ENCODE data around the gene NCF2. TPM values are rescaled to one million over a fixed set of nuclear protein-coding genes. Genes with fewer than 3 reads are reported as not detected.
A peak's percentile ranks its signal among the peaks of the same experiment; 100 is the strongest.
"Not testable (repeated sequence)": the region's sequence is repeated elsewhere in the genome, so short reads cannot be mapped to it uniquely, and the experiment has no call there.

Gene NCF2
- total RNA-seq, 1 donor from 2014 or later = 2.7 TPM

DNA sequence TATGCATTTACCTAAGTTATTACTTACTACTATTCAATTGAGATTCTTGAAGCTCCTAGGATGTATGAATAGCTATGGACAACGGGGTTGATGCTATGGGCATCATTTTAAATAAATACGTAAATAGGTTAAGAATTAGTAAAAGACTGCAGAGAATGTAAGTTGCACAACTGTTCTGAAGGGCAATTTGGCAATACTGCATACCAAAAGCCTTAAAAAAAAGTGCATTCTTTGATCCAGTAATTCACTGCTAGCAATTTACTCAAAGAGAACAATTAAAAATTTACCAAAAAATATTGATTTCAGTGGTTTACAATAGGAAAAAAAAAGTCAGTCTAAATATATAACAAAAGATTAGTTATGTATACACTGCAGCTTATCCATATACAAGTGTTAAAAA lies 41.9 kb upstream of the NCF2 start:
- Mint-ChIP-seq H3K36me3 (ENCODE audit: low read depth) (peaks cover 27% of the 10 kb centered on the region), H3K27ac (ENCODE audit: unreplicated experiment) (no peak overlapping the region), H3K4me3 (ENCODE audit: unreplicated experiment) (peak overlapping the region; percentile 99), H3K27me3 (ENCODE audit: low read depth) (no peaks in the 10 kb centered on the region), H3K9me3 (ENCODE audit: low read depth) (no peaks in the 10 kb centered on the region), H3K4me1 (ENCODE audit: low read depth) (peaks cover 65% of the 10 kb centered on the region)
- TF ChIP-seq, protein P1, sequence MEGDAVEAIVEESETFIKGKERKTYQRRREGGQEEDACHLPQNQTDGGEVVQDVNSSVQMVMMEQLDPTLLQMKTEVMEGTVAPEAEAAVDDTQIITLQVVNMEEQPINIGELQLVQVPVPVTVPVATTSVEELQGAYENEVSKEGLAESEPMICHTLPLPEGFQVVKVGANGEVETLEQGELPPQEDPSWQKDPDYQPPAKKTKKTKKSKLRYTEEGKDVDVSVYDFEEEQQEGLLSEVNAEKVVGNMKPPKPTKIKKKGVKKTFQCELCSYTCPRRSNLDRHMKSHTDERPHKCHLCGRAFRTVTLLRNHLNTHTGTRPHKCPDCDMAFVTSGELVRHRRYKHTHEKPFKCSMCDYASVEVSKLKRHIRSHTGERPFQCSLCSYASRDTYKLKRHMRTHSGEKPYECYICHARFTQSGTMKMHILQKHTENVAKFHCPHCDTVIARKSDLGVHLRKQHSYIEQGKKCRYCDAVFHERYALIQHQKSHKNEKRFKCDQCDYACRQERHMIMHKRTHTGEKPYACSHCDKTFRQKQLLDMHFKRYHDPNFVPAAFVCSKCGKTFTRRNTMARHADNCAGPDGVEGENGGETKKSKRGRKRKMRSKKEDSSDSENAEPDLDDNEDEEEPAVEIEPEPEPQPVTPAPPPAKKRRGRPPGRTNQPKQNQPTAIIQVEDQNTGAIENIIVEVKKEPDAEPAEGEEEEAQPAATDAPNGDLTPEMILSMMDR (IDR thresholded peaks at IDR 0.05) = no peak
- DNase-seq (ENCODE audit: low spot score) = no peak

DNA sequence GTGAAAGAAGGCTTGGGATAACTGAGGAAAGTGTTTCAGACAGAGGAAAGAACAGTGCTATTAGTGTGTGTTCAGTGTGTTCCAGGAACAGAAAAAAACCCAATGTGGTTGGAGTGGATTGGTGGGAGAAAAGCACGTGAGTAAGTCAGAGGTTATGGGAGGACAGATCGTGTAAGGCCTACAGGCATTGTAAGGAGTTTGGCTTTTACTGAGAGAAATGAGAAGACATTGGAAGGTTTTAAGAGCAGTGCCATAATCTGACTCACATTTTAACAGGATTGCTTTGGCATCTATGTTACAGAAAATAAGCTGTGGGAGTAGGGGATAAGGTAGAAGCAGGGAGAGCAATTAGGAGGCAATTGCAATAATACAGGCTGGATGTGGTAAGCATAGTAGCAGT lies 40.5 kb upstream of the NCF2 start:
- Mint-ChIP-seq H3K9me3 (ENCODE audit: low read depth) (no peaks in the 10 kb centered on the region), H3K4me1 (ENCODE audit: low read depth) (peaks cover 65% of the 10 kb centered on the region), H3K36me3 (ENCODE audit: low read depth) (peaks cover 27% of the 10 kb centered on the region), H3K4me3 (ENCODE audit: unreplicated experiment) (peak overlapping the region; percentile 49), H3K27ac (ENCODE audit: unreplicated experiment) (peak overlapping the region; percentile 81), H3K27me3 (ENCODE audit: low read depth) (no peaks in the 10 kb centered on the region)
- no peak for DNase-seq (ENCODE audit: low spot score)
- TF ChIP-seq, protein P1 (IDR thresholded peaks at IDR 0.05) = no peak

DNA sequence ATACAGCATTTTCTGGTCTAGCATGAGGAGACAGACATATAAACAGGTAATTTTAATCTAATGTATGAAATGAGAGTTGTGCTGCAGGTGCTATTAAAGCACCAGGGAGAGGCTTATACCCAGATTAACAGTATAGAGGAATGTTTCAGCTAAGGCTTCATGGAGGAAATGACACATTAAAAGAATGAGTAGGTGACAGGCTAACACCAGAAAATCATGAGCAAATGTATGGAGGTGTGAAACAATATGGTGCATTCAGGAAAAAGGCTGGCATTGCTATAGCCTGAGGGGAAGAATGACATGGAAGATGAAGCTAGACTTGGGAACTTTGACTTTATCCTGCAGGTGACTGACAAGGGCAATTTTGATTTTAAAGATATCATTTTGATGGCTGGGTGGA lies 38.3 kb upstream of the NCF2 start:
- Mint-ChIP-seq H3K4me3 (ENCODE audit: unreplicated experiment) (no peak overlapping the region), H3K36me3 (ENCODE audit: low read depth) (peaks cover 36% of the 10 kb centered on the region), H3K4me1 (ENCODE audit: low read depth) (peaks cover 67% of the 10 kb centered on the region), H3K27me3 (ENCODE audit: low read depth) (no peaks in the 10 kb centered on the region), H3K27ac (ENCODE audit: unreplicated experiment) (peak overlapping the region; percentile 4), H3K9me3 (ENCODE audit: low read depth) (no peaks in the 10 kb centered on the region)
- TF ChIP-seq, protein P1 (IDR thresholded peaks at IDR 0.05) = no peak
- no peak for DNase-seq (ENCODE audit: low spot score)

DNA sequence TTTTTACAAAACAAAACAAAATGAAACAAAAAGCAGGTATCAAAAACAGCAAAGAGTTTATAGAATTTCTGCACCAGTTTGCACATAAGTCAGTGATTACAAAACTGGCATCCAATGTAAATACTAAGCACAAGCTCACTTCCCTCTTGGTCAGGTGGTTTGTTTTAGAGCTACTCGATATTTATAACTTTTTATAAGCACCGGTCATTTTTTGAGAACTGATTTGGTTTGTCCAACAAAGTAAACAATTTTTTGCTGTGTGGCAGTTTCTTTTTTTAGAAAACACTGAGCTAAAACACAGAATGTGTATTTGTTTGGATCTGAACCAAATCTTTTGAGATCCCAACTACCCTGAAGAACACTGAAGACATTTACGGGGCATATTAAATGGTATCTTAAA lies 36.0 kb upstream of the NCF2 start:
- not testable (repeated sequence) for H3K27me3 Mint-ChIP-seq (ENCODE audit: low read depth)
- H3K4me1 Mint-ChIP-seq (ENCODE audit: low read depth) = peaks cover 59% of the 10 kb centered on the region

DNA sequence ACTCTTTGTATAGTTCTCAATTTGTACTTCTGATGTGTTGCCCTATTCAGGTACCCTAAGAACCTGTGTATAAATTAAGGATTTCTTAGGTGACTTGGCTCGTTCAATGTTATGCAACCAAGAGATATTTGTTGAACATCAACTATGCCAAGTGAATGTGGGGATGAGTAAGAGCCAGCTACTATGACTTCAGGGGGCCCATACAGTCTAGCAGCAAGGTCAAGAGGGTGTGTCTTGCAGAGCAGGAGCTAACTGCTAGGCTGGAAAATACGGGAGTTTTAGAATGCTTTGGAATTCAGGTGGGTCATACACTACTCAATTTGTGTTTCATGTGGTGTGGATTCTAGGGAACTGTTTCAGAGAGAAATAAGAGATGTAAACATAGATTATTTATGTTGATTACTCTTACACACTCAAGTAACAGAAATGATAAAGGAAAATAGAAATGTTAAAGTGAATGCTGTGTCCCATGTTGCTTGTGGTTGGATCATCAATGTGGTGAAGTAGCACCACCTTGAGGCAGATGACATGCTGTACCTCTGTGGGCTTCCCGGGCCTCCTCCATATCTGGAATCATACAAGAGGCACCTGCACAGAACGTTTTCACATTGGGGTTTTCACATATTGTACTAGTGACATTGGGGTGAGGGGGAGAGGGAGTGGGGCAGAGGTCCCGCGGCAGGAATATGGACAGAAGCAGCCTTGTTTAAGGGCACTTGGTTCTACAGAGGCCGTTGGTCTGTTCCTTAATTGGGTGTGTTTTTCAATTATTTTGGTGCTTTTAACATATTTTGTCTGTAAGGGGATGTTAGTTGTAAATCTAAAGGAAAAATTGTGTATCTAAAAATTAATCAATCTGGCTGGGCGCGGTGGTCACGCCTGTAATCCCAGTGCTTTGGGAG lies 32.9 kb upstream of the NCF2 start:
- H3K36me3 Mint-ChIP-seq (ENCODE audit: low read depth) = peaks cover 15% of the 10 kb centered on the region
- no peak overlapping the region for H3K4me3 Mint-ChIP-seq (ENCODE audit: unreplicated experiment)

More for the DNA sequence above, 36.0 kb upstream of the NCF2 start:
- H3K36me3 Mint-ChIP-seq (ENCODE audit: low read depth) = peaks cover 36% of the 10 kb centered on the region
- peak overlapping the region; percentile 49 for H3K27ac Mint-ChIP-seq (ENCODE audit: unreplicated experiment)
- not testable (repeated sequence) for H3K4me3 Mint-ChIP-seq (ENCODE audit: unreplicated experiment); DNase-seq (ENCODE audit: low spot score); H3K9me3 Mint-ChIP-seq (ENCODE audit: low read depth)

More for the DNA sequence above, 32.9 kb upstream of the NCF2 start:
- Mint-ChIP-seq H3K27me3 (ENCODE audit: low read depth) (no peaks in the 10 kb centered on the region), H3K4me1 (ENCODE audit: low read depth) (peaks cover 43% of the 10 kb centered on the region), H3K27ac (ENCODE audit: unreplicated experiment) (peak overlapping the region; percentile 58), H3K9me3 (ENCODE audit: low read depth) (no peaks in the 10 kb centered on the region)
- TF ChIP-seq, protein P1 (IDR thresholded peaks at IDR 0.05) = peak; percentile 85
- no peak for DNase-seq (ENCODE audit: low spot score)
